Measurements from ENCODE around the gene GID4.

DNA sequence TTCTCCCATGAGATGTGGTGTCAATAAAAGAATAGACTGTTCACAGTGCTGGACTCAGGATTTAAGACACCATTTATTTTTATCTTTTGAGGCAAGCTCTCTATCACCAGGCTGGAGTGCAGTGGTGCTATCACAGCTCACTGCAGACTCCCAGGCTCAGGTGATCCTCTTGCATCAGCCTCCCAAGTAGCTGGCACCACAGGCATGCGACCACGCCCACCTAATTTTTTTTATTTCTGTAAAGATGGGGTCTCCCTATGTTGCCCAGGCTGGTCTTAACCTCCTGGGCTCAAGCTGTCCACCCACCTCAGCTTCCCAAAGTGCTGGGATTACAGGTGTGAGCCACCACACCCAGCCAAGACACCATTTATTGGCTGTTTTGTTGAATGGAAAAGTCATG lies 29.9 kb downstream of the GID4 start:
- TF ChIP-seq CTCF (IDR thresholded peaks at IDR 0.05): no peak
- TF ChIP-seq POLR2A (IDR thresholded peaks at IDR 0.05): no peak

All from right lobe of liver (tissue), 4 donors.